Naive thymus-derived CD4-positive, alpha-beta T cell (primary cell): ENCODE measurements around the gene NAV2. TPM values are rescaled to one million over a fixed set of nuclear protein-coding genes. Genes with fewer than 3 reads are reported as not detected.

ENCODE experiments used
- ATAC-seq: fragments of 150-1000 bp; cut with Tn5 transposase; 2 replicates; pipeline ENCODE4 v1.10.0; 2021; ENCODE audit warnings: mild to moderate bottlenecking, moderate library complexity
- CTCF ChIA-PET: fragments of 350-600 bp; sonication (Branson Sonifier 250); formaldehyde crosslinking; loops from one replicate; lab custom pipeline; 2021; ENCODE audit warnings: antibody characterized with exemption; lab: Charles Lee
- POLR2A ChIA-PET: fragments of 350-600 bp; sonication (Branson Sonifier 250); formaldehyde crosslinking; loops from one replicate; lab custom pipeline; 2021; ENCODE audit warnings: antibody characterized with exemption, inconsistent platforms; lab: Charles Lee
- DNase-seq, 9 donors: peaks; one replicate each; pipeline versions ENCODE4 v3.0.0 to v3.0.0-alpha.2; 2020 to 2022; ENCODE audit warnings: mixed read lengths in 1 of 9
- H3K27ac ChIP-seq: one replicate; pipeline ENCODE4 v1.7.0; 2013; ENCODE audit warnings: mild to moderate bottlenecking, low read depth, low read length, moderate library complexity
- H3K27me3 ChIP-seq, 2 donors: one replicate each; pipeline ENCODE4 v1.7.0; 2013; ENCODE audit warnings: low read length in 2 of 2, mild to moderate bottlenecking in 2 of 2, moderate library complexity in 2 of 2; ENCODE audit not compliant: control insufficient read depth in 2 of 2, insufficient read depth in 2 of 2
- H3K36me3 ChIP-seq, 3 experiments: 1 replicate in 2 of 3; 2 replicates in 1 of 3; pipeline ENCODE4 v1.7.0; 2013; ENCODE audit warnings: low read length in 3 of 3, mild to moderate bottlenecking in 3 of 3, moderate library complexity in 1 of 3; ENCODE audit not compliant: insufficient read depth in 3 of 3, control insufficient read depth in 2 of 3
- H3K4me1 ChIP-seq, 2 donors: one replicate each; pipeline ENCODE4 v1.7.0; 2013; ENCODE audit warnings: low read length in 2 of 2, mild to moderate bottlenecking in 2 of 2, moderate library complexity in 1 of 2; ENCODE audit not compliant: control insufficient read depth in 2 of 2, insufficient read depth in 2 of 2
- H3K4me3 ChIP-seq: 2 replicates; pipeline ENCODE4 v1.7.0; 2013; ENCODE audit warnings: mild to moderate bottlenecking, low read length
- H3K9me3 ChIP-seq, 3 experiments: 1 replicate in 2 of 3; 2 replicates in 1 of 3; pipeline ENCODE4 v1.7.0; 2013; ENCODE audit warnings: low read length in 3 of 3; ENCODE audit not compliant: control insufficient read depth in 2 of 3
- H3K27ac Mint-ChIP-seq, 9 donors: one replicate each; pipeline ENCODE4 v1.8.0; 2020 to 2022; ENCODE audit warnings: mixed read lengths in 9 of 9, mild to moderate bottlenecking in 8 of 9, moderate library complexity in 5 of 9, inconsistent platforms in 2 of 9
- H3K27me3 Mint-ChIP-seq, 5 donors: one replicate each; pipeline ENCODE4 v1.8.0; 2021 to 2022; ENCODE audit warnings: mixed read lengths in 5 of 5, mild to moderate bottlenecking in 1 of 5
- H3K36me3 Mint-ChIP-seq, 5 donors: one replicate each; pipeline ENCODE4 v1.8.0; 2020 to 2022; ENCODE audit warnings: mixed read lengths in 5 of 5, mild to moderate bottlenecking in 3 of 5, inconsistent platforms in 1 of 5
- H3K4me1 Mint-ChIP-seq, 7 donors: one replicate each; pipeline ENCODE4 v1.8.0; 2020 to 2022; ENCODE audit warnings: mixed read lengths in 7 of 7, mild to moderate bottlenecking in 3 of 7, inconsistent platforms in 1 of 7
- H3K4me3 Mint-ChIP-seq, 10 donors: one replicate each; pipeline ENCODE4 v1.8.0; 2020 to 2022; ENCODE audit warnings: mild to moderate bottlenecking in 10 of 10, mixed read lengths in 10 of 10, moderate library complexity in 6 of 10, inconsistent platforms in 2 of 10
- H3K9me3 Mint-ChIP-seq, 11 donors: one replicate each; pipeline ENCODE4 v1.8.0; 2020 to 2022; ENCODE audit warnings: mixed read lengths in 11 of 11, mild to moderate bottlenecking in 4 of 11, inconsistent platforms in 1 of 11, moderate library complexity in 1 of 11
- intact Hi-C, 2 donors: fragments of 100-400 bp; cut with micrococcal nuclease; formaldehyde crosslinking; loops; one replicate each; pipeline ENCODE4 v1.15.1; 2023
- polyA plus RNA-seq, 2 donors: library from polyadenylated mRNA; unstranded; fragments of 300-500 nt; fragmentation: Illumina TruSeq; gene quantifications; one replicate each; pipeline ENCODE4 v1.2.3, GENCODE V29; 2021
- total RNA-seq, 6 experiments: library from RNA in 5 of 6; stranded (reverse) in 5 of 6; gene quantifications; 1 replicate in 5 of 6; 2 replicates in 1 of 6; pipeline ENCODE4 v1.2.3 and lab custom pipeline; 2021 to 2026

The NAV2 gene
- total and polyA plus RNA-seq, 7 experiments from 2014 or later, result 0.24 to 2.2 (median 0.48) TPM; not detected in 2

DNA sequence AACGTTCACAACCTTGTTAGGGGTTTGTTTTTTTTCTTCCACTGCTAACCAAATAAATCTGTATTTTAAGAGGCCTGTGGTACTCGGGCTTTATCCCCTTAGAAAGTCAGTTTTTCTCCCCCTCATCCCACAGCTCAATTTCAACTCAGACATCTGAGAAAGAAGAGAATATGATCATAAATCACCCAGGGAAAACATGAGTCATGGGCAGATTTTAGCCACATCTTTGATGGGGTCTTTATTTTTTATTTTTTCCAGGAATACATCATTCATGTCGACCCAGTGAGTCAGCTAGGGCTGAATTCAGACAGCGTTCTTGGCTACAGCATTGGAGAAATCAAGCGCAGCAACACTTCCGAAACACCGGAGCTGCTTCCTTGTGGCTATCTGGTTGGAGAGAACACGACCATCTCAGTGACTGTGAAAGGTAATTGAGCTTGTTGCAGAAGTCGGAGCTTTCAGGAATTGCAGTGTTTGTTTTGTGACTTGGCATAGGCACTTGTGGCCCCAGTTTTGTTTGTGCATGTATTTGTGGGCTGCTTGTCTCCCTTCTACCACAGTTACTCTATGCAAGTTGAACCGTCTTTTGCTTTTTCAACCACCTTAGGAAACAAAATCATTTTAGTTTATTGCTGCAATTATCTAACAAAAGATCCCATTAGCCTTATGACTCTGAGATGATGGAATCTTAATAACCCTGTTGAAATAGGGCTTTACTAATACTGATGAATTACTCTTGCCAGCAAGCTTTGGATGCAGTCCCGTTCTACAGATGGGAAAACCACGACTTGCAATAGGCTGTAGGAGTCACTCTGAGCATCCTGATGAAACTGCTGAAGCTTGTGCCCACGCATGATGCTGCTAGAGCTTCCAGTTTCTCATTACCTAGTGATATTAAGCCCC, 384.9 kb downstream of the NAV2 start:
- Histone ChIP-seq H3K4me3 (no peak overlapping the region), H3K4me1 (no peaks in the 10 kb centered on the region), H3K9me3 (no peaks in the 10 kb centered on the region), H3K36me3 (no peaks in the 10 kb centered on the region), H3K27me3 (no peaks in the 10 kb centered on the region), H3K27ac (no peak overlapping the region)
- ChIA-PET POLR2A (no interaction called here), CTCF (interaction anchor here (1.1 kb wide), 1 partner anchor 30 kb away, joined by 5 read pairs; no protein-coding TSS in a partner anchor)
- intact Hi-C loops, result no loop called here
- Mint-ChIP-seq H3K27me3 (peaks cover 0 to 6% (median 4%) of the 10 kb centered on the region in 5 donors), H3K27ac (no peak overlapping the region), H3K4me3 (no peak overlapping the region), H3K36me3 (no peaks in the 10 kb centered on the region), H3K4me1 (peaks cover 0 to 8% (median 0%) of the 10 kb centered on the region in 7 donors), H3K9me3 (peaks cover 0 to 2% (median 0%) of the 10 kb centered on the region in 11 donors)
- DNase-seq (no peak), ATAC-seq (no peak)

DNA sequence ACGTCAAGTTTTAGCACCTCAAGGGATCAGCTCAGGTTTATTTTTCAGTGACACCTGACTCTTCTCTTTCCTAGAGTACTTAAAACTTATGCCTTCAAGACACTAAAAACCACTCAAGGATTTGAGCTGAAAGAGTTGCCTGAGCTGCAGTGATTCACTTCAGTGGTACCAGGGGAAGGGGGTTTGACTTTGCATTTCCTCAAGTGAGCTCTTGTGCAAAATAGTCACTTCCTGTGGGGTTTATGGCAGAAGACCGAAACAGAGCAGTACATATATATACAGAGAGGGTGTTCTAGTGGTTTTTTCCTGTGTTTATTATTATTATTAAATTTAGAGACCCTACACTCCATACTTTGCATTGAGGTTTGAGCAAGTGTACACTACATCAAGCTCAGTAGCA, 386.9 kb downstream of the NAV2 start:
- ATAC-seq, result no peak

DNA sequence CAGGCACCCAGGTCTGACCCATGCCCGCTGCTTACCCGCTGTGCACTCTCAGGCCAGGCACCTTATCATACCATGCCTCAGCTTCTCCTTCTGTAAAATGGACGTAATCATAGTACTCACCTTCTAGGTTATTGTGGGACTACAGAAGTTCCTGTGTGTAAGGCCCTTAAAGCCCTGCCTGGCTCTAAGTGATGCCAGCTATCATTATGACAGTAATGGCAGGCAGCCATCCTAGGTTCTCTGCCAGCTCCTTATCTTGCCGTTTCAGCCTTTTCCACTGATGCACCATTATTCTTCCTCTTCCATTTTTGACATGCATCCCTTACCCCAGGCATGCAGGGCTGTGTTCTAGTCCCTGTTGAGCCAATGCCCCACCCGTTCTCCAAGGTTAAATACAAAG, 389.8 kb downstream of the NAV2 start:
- no peak overlapping the region for H3K4me3 Mint-ChIP-seq
- POLR2A ChIA-PET, result no interaction called here
- CTCF ChIA-PET, result no interaction called here

More for the DNA sequence above, 386.9 kb downstream of the NAV2 start:
- Histone ChIP-seq H3K4me3 (no peak overlapping the region), H3K9me3 (no peaks in the 10 kb centered on the region), H3K4me1 (no peaks in the 10 kb centered on the region), H3K27ac (no peak overlapping the region), H3K36me3 (no peaks in the 10 kb centered on the region), H3K27me3 (no peaks in the 10 kb centered on the region)
- H3K27ac Mint-ChIP-seq, result no peak overlapping the region
- H3K4me1 Mint-ChIP-seq, result peaks cover 0 to 8% (median 0%) of the 10 kb centered on the region in 7 donors
- intact Hi-C loops, result no loop called here
- no peak overlapping the region for H3K4me3 Mint-ChIP-seq
- H3K36me3 Mint-ChIP-seq, result no peaks in the 10 kb centered on the region
- ChIA-PET POLR2A (no interaction called here), CTCF (no interaction called here)
- DNase-seq, result no peak
- no peaks in the 10 kb centered on the region for H3K9me3 Mint-ChIP-seq
- peaks cover 0 to 4% (median 0%) of the 10 kb centered on the region in 5 donors for H3K27me3 Mint-ChIP-seq

DNA sequence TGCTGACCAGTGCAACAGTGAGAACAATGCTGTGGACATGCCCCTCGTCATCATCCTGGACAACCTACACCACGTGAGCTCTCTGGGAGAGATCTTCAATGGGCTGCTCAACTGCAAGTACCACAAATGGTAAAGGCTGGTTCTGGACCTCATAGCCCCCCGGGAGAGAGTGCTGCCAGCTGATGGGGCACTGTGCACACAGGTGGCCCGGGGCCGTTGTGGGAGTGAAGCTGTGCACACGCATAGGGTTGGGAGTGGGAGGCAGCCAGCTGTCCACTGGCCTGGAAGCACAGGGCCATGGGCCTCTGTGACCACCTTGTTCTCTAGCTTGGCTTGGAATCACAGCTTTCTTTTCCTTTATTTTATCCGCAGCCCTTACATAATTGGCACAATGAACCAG, 390.6 kb downstream of the NAV2 start:
- H3K36me3 ChIP-seq, result no peaks in the 10 kb centered on the region
- CTCF ChIA-PET, result no interaction called here
- intact Hi-C loops, result no loop called here
- Mint-ChIP-seq H3K4me3 (no peak overlapping the region), H3K36me3 (no peaks in the 10 kb centered on the region), H3K27me3 (peaks cover 0 to 12% (median 0%) of the 10 kb centered on the region in 5 donors), H3K9me3 (no peaks in the 10 kb centered on the region), H3K4me1 (peaks cover 0 to 8% (median 0%) of the 10 kb centered on the region in 7 donors), H3K27ac (no peak overlapping the region)
- H3K4me1 ChIP-seq, result no peaks in the 10 kb centered on the region
- no peaks in the 10 kb centered on the region for H3K9me3 ChIP-seq
- H3K27me3 ChIP-seq, result no peaks in the 10 kb centered on the region
- no peak for DNase-seq
- ATAC-seq, result no peak
- POLR2A ChIA-PET, result no interaction called here
- H3K4me3 ChIP-seq, result no peak overlapping the region
- no peak overlapping the region for H3K27ac ChIP-seq

More for the DNA sequence above, 389.8 kb downstream of the NAV2 start:
- Mint-ChIP-seq H3K27me3 (peaks cover 0 to 8% (median 0%) of the 10 kb centered on the region in 5 donors), H3K4me1 (peaks cover 0 to 8% (median 0%) of the 10 kb centered on the region in 7 donors), H3K9me3 (no peaks in the 10 kb centered on the region), H3K27ac (no peak overlapping the region), H3K36me3 (no peaks in the 10 kb centered on the region)
- H3K27ac ChIP-seq, result no peak overlapping the region
- DNase-seq, result no peak
- no peaks in the 10 kb centered on the region for H3K27me3 ChIP-seq
- no peaks in the 10 kb centered on the region for H3K36me3 ChIP-seq
- H3K4me3 ChIP-seq, result no peak overlapping the region
- no peak for ATAC-seq
- intact Hi-C loops, result no loop called here
- no peaks in the 10 kb centered on the region for H3K4me1 ChIP-seq
- H3K9me3 ChIP-seq, result no peaks in the 10 kb centered on the region

DNA sequence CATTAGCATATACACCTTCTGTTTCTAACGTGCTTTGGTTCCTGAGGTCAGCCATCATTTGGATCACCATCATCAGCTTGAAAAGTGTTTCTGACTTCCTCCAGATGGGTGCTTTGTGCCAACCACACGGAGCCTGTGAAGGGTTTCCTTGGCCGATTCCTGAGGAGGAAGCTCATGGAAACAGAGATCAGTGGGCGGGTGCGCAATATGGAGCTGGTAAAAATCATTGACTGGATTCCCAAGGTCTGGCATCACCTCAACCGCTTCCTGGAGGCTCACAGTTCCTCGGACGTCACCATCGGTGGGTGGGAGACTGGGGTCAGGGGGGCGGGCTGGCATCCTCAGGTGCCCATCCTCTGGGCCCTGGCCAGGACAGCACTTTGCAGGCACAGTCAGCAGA, 392.8 kb downstream of the NAV2 start:
- Mint-ChIP-seq H3K27me3 (peaks cover 0 to 12% (median 0%) of the 10 kb centered on the region in 5 donors), H3K27ac (no peak overlapping the region), H3K4me1 (peaks cover 0 to 2% (median 0%) of the 10 kb centered on the region in 7 donors), H3K9me3 (no peaks in the 10 kb centered on the region), H3K4me3 (no peak overlapping the region), H3K36me3 (no peaks in the 10 kb centered on the region)
- intact Hi-C loops, result no loop called here
- Histone ChIP-seq H3K36me3 (no peaks in the 10 kb centered on the region), H3K9me3 (no peaks in the 10 kb centered on the region), H3K4me1 (no peaks in the 10 kb centered on the region), H3K27ac (no peak overlapping the region), H3K27me3 (no peaks in the 10 kb centered on the region), H3K4me3 (no peak overlapping the region)
- no peak for ATAC-seq
- no peak for DNase-seq
- ChIA-PET CTCF (no interaction called here), POLR2A (no interaction called here)

DNA sequence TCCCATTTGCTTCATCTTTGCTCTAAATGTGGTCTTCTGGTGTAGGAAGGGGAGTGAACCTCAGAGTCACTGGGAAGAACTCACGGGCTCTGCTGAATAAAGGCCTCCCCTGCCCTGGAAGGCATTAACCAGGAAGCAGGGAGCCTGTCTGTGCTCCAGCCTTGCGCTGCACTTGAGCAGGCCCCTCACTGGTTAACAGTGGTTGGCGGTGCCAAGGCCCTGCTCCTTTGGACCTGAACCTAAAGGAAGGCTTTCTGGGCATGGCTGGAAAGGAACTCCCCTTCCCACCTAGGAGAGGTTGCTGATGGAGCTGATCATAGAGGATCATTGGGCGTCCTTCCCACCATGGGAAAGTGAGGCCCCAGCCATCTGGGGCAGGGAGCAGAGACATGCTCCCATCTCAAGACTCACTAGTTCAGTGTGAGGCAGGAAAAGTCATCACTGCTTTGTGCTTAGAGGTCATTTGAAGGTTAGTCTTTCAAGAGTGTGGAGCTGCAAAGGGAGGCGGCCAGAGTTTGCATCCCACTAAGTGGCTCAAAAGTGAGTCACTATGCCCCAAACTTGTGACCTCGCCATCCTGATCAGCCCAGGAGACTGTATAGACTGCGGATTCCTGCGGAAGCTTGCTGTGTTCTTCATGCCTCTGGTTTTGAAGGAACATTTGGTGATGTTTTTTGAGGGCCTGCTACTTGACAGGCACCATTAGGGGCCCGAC, 397.3 kb downstream of the NAV2 start:
- Histone ChIP-seq H3K4me1 (no peaks in the 10 kb centered on the region), H3K4me3 (no peak overlapping the region), H3K27me3 (no peaks in the 10 kb centered on the region), H3K9me3 (no peaks in the 10 kb centered on the region), H3K36me3 (no peaks in the 10 kb centered on the region), H3K27ac (no peak overlapping the region)
- no peaks in the 10 kb centered on the region for H3K9me3 Mint-ChIP-seq
- no peak for ATAC-seq
- CTCF ChIA-PET, result interaction anchor here (0.7 kb wide), 1 partner anchor 332 kb away, joined by 3 read pairs; no protein-coding TSS in a partner anchor
- no peak overlapping the region for H3K27ac Mint-ChIP-seq
- peaks cover 0 to 20% (median 11%) of the 10 kb centered on the region in 5 donors for H3K27me3 Mint-ChIP-seq
- H3K4me3 Mint-ChIP-seq, result no peak overlapping the region
- H3K4me1 Mint-ChIP-seq, result peaks cover 0 to 6% (median 0%) of the 10 kb centered on the region in 7 donors
- intact Hi-C loops, result no loop called here
- DNase-seq, result no peak
- POLR2A ChIA-PET, result no interaction called here
- no peaks in the 10 kb centered on the region for H3K36me3 Mint-ChIP-seq
